Astrocyte of the spinal cord (primary cell): ENCODE data around the gene AOPEP.

Experiments used
- DNase-seq: peaks from one replicate; pipeline ENCODE4 v3.0.0; 2011; ENCODE audit warnings: low read depth, low spot score
- H3K4me3 ChIP-seq: 2 replicates; pipeline ENCODE4 v1.5.1; 2011; ENCODE audit warnings: low read depth, mild to moderate bottlenecking, low read length, moderate library complexity
- in situ Hi-C: cut with HindIII; loops from 2 replicates; pipeline ENCODE4 v1.10.0; 2017; ENCODE audit warnings: low sequenced_read_pairs
- TF ChIP-seq, protein P1 (sequence below): IDR thresholded peaks from 2 replicates; pipeline ENCODE4 v1.5.1; 2012; ENCODE audit warnings: low read depth, mild to moderate bottlenecking, low read length, inconsistent platforms

AOPEP gene

GRCh38 chr9:95102572-95102971 is 376.1 kb downstream of the AOPEP start:
- no peak for DNase-seq
- in situ Hi-C loops, result no loop called here
- no peak overlapping the region for H3K4me3 ChIP-seq
- TF ChIP-seq, protein P1, sequence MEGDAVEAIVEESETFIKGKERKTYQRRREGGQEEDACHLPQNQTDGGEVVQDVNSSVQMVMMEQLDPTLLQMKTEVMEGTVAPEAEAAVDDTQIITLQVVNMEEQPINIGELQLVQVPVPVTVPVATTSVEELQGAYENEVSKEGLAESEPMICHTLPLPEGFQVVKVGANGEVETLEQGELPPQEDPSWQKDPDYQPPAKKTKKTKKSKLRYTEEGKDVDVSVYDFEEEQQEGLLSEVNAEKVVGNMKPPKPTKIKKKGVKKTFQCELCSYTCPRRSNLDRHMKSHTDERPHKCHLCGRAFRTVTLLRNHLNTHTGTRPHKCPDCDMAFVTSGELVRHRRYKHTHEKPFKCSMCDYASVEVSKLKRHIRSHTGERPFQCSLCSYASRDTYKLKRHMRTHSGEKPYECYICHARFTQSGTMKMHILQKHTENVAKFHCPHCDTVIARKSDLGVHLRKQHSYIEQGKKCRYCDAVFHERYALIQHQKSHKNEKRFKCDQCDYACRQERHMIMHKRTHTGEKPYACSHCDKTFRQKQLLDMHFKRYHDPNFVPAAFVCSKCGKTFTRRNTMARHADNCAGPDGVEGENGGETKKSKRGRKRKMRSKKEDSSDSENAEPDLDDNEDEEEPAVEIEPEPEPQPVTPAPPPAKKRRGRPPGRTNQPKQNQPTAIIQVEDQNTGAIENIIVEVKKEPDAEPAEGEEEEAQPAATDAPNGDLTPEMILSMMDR, result no peak

- H3K4me3 ChIP-seq, result no peak overlapping the region
- in situ Hi-C loops, result no loop called here
- no peak for DNase-seq
- TF ChIP-seq, protein P1, result peak; percentile 18
Observed at GRCh38 chr9:95103281-95103771, 376.8 kb downstream of the AOPEP start.

DNA sequence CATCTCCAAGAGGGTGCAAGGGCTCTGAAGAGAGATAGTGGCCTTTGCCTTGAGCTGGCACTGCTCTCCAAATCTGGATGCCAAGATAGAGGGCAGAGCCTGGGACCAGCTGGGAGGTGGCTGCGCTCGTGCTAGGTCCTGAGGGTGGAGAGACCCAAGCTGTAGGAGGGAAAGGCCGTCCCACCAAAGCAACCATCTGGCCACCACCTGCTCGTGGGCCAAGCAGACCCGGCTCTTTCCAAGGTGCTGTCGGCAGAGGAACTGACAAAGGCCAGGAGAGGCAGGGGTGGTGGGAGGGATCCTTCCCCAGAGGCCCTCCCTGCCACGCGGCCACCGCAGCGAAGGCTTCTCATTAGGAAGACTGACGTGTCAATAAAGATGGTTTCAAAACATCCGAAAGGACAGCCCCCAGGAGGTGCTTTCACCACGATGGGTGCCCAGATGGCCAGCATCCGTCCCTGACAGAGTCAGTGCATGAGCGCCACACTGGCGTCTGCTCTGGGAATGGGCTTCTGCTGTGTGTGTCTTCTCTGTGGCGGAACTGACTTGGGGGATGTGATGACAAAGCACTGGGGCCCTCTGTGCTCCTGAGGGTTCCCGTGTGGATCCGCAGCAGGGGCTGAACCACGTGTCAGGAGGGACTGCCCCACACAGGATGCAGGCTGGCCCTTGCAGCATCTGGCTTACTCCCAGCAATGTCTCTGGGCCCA is 377.5 kb downstream of the AOPEP start:
- DNase-seq, result no peak
- in situ Hi-C loops, result no loop called here
- TF ChIP-seq, protein P1, result no peak
- H3K4me3 ChIP-seq, result no peak overlapping the region

DNA sequence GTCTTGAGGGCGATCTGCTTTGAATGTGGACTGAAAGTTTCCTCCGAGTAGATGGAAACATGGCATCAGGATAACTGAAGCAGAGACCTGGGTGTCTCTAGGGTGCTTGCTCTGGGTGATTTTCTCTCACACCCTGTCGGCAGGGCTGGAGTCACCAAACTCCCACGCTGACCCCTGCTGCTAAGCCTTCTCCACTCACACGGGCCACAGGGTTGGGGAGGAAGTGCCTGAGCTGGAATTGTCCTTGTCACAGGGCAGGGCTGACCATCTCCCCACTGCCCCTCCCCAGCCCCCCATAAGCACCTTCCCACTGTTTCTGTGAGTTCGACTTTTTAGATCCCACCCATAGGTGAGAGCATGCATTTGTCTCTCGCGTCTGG is 378.1 kb downstream of the AOPEP start:
- TF ChIP-seq, protein P1, result no peak
- H3K4me3 ChIP-seq, result no peak overlapping the region
- in situ Hi-C loops, result no loop called here
- no peak for DNase-seq

DNA sequence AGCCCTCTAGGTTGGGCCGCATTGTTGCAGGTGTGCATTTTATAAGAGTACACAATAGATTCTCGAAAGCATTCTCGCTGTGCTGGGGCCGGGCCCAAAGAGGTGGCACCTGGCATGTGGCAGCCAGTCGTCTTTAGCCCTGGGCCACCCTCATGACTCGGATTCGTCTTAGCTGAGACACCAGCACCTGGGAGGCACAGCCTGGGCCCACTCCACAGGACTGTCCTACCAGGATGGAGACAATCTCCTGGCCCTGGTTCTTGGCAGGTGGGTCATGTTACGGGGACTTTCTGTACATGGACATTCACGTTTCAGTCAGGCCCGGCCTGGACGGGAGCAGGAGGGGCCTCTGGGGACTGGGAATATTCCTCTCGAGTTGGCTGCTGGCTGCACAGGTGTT is 378.5 kb downstream of the AOPEP start:
- DNase-seq, result no peak
- no peak overlapping the region for H3K4me3 ChIP-seq
- in situ Hi-C loops, result no loop called here
- TF ChIP-seq, protein P1, result no peak

- TF ChIP-seq, protein P1, result no peak
- in situ Hi-C loops, result no loop called here
- no peak overlapping the region for H3K4me3 ChIP-seq
- DNase-seq, result no peak
Observed at GRCh38 chr9:95105519-95106287, 379.2 kb downstream of the AOPEP start.
